Omental fat pad (tissue), 4 donors: Measurements from ENCODE around the gene ORM2. TPM values are rescaled to one million over a fixed set of nuclear protein-coding genes. Genes with fewer than 3 reads are reported as not detected.
"Not testable (repeated sequence)": the region's sequence is repeated elsewhere in the genome, so short reads cannot be mapped to it uniquely, and the experiment has no call there.

Experiments used
- ATAC-seq: fragments of 150-250 bp; one replicate; pipeline ENCODE4 v1.9.1; 2016; ENCODE audit warnings: mild to moderate bottlenecking, moderate library complexity; ENCODE audit not compliant: low FRiP score
- DNase-seq: peaks from one replicate; pipeline ENCODE4 v3.0.0-alpha.2; 2019; ENCODE audit warnings: low spot score
- CTCF ChIP-seq, 3 donors: fragments of 450-650 bp; IDR thresholded peaks; one replicate each; pipeline ENCODE4 v1.5.1; 2016 to 2017; ENCODE audit warnings: antibody characterized with exemption in 3 of 3, mild to moderate bottlenecking in 3 of 3, moderate library complexity in 2 of 3
- total RNA-seq, 4 donors: library from RNA; depleted of rRNA; stranded (reverse); fragments of >200 nt; gene quantifications; one replicate each; pipeline ENCODE4 v1.1.0, GENCODE V29; 2016

Gene ORM2
- total RNA-seq, result 1 to 10 TPM in 1 of 4 donors, not detected in 3; 1.6 TPM

- not testable (repeated sequence) for ATAC-seq, DNase-seq
Measured at GRCh38 chr9:114329625-114330022, at the start of gene ORM2. ORM2 (plus strand) TSS chr9:114329869; CDS start chr9:114329905, 36 bp downstream.

GRCh38 chr9:114280636-114281472 is 48.8 kb upstream of the ORM2 start:
- DNase-seq, result peak; percentile 7
- ATAC-seq, result no peak
- TF ChIP-seq CTCF (IDR thresholded peaks at IDR 0.05), result no peak

GRCh38 chr9:114281473-114282103 is 48.1 kb upstream of the ORM2 start:
- DNase-seq (peak; percentile 16), ATAC-seq (no peak)
- no peak for TF ChIP-seq CTCF (IDR thresholded peaks at IDR 0.05)

GRCh38 chr9:114282104-114282485 is 47.6 kb upstream of the ORM2 start:
- ATAC-seq (no peak), DNase-seq (peak; percentile 11)
- no peak for TF ChIP-seq CTCF (IDR thresholded peaks at IDR 0.05)

GRCh38 chr9:114282507-114282906 is 47.2 kb upstream of the ORM2 start:
- no peak for ATAC-seq
- TF ChIP-seq CTCF (IDR thresholded peaks at IDR 0.05), result no peak
- DNase-seq, result peak; percentile 18

- ATAC-seq (no peak), DNase-seq (no peak)
- TF ChIP-seq CTCF (IDR thresholded peaks at IDR 0.05), result no peak
Measured at GRCh38 chr9:114282926-114283325, 46.7 kb upstream of the ORM2 start.

GRCh38 chr9:114283551-114284111 is 46.0 kb upstream of the ORM2 start:
- DNase-seq (peak; percentile 12), ATAC-seq (no peak)
- TF ChIP-seq CTCF (IDR thresholded peaks at IDR 0.05), result no peak
